DOHH2 (cell line): ENCODE results near the gene ELOB.

Experiments used
- H3F3A ChIP-seq: fragments of 200-600 bp; sonication (generic), shearing (Covaris generic); 2 replicates; pipeline ENCODE4 v1.6.0; 2016; ENCODE audit warnings: antibody characterized with exemption, mild to moderate bottlenecking; ENCODE audit not compliant: control insufficient read depth, insufficient read depth
- H3K27ac ChIP-seq: fragments of 200-600 bp; sonication (generic); 2 replicates; pipeline ENCODE4 v1.5.1; 2014; ENCODE audit warnings: low read depth, mild to moderate bottlenecking, low read length, moderate library complexity
- H3K27me3 ChIP-seq: fragments of 200-600 bp; sonication (generic); 2 replicates; pipeline ENCODE4 v1.6.1; 2014; ENCODE audit warnings: mild to moderate bottlenecking, low read length, mixed read lengths; ENCODE audit not compliant: control insufficient read depth
- H3K36me3 ChIP-seq: fragments of 200-600 bp; sonication (generic); 2 replicates; pipeline ENCODE4 v1.6.1; 2014; ENCODE audit warnings: mild to moderate bottlenecking, low read length, moderate library complexity, mixed read lengths; ENCODE audit not compliant: control insufficient read depth
- H3K4me1 ChIP-seq: fragments of 200-600 bp; sonication (generic); 2 replicates; pipeline ENCODE4 v1.6.1; 2014; ENCODE audit warnings: mild to moderate bottlenecking, low read length, mixed read lengths; ENCODE audit not compliant: control insufficient read depth
- H3K4me2 ChIP-seq: fragments of 200-600 bp; sonication (generic); 2 replicates; pipeline ENCODE4 v1.6.0; 2014; ENCODE audit warnings: mild to moderate bottlenecking, low read length, moderate library complexity
- H3K4me3 ChIP-seq: fragments of 200-600 bp; sonication (generic); 2 replicates; pipeline ENCODE4 v1.5.1; 2014; ENCODE audit warnings: mild to moderate bottlenecking, low read length, mixed read lengths
- H3K79me2 ChIP-seq: fragments of 200-600 bp; sonication (generic); 2 replicates; pipeline ENCODE4 v1.6.1; 2014; ENCODE audit warnings: mild to moderate bottlenecking, low read length, mixed read lengths; ENCODE audit not compliant: control insufficient read depth
- H3K9me2 ChIP-seq: fragments of 200-600 bp; sonication (generic); replicated peaks from 2 replicates; pipeline ENCODE4 v1.6.1; 2014; ENCODE audit warnings: mild to moderate bottlenecking, low read length, mixed read lengths; ENCODE audit not compliant: control insufficient read depth
- H3K9me3 ChIP-seq: fragments of 200-600 bp; sonication (generic); 2 replicates; pipeline ENCODE4 v1.6.1; 2014; ENCODE audit warnings: antibody characterized with exemption, low read length, mixed read lengths; ENCODE audit not compliant: control insufficient read depth, insufficient read depth
- H4K20me1 ChIP-seq: fragments of 200-600 bp; sonication (generic); 2 replicates; pipeline ENCODE4 v1.6.0; 2014; ENCODE audit warnings: low read depth, mild to moderate bottlenecking, antibody characterized with exemption, low read length, moderate library complexity; ENCODE audit not compliant: control insufficient read depth, insufficient read depth
- EZH2phosphoT487 ChIP-seq: fragments of 200-600 bp; sonication (generic); IDR thresholded peaks from 2 replicates; pipeline ENCODE4 v1.6.1; 2017; ENCODE audit warnings: borderline replicate concordance, mild to moderate bottlenecking, antibody characterized with exemption, low read length, moderate library complexity, mixed read lengths
- TF ChIP-seq, protein P1 (sequence below): fragments of 200-600 bp; sonication (generic); IDR thresholded peaks from one replicate; pipeline ENCODE4 v1.5.1; 2014; ENCODE audit warnings: antibody characterized with exemption, mild to moderate bottlenecking, low read depth, low read length; ENCODE audit not compliant: poor library complexity, severe bottlenecking

Gene ELOB

DNA sequence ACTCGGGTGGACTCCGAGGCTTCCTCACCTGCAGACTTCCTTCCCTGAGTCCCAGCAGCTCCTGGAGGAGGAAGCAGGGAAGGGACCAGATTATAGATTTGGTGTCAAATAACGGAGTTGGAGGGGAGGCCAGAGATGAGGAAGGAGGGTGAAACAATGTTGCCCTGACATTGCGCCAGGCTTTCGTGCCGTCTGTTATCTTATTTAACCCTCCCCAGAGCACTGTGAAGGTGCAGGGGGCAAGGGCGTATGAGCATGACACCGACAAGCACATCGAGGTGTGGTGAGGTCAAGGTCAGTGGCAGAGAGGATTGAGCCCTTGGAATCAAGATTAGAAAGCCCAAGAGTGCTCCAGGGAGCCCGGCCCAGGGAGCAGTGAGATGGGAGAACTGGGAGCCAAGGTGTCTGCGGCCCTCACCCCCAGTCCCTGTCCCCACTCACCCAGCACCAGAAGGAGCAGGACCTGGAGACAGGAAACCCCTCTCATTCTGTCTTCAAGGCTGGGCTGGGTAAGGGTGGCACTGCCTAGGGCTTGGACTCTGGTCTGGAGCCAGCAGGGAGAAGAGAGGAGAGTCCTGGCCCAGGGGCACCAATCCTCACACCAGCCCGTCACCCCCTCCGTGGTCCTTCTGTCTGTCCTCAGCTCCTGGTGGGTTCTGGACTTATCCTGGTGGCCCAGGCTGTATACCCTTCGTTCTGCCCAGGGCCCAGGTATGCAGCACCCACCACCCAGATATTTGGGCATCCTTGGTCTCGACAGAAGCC is 9.2 kb upstream of the ELOB start:
- no peaks in the 10 kb centered on the region for H3F3A ChIP-seq
- no peak overlapping the region for H3K4me2 ChIP-seq
- no peaks in the 10 kb centered on the region for H3K79me2 ChIP-seq
- H3K9me2 ChIP-seq = no peaks in the 10 kb centered on the region
- H3K4me3 ChIP-seq = no peak overlapping the region
- H3K27me3 ChIP-seq = peaks cover 23% of the 10 kb centered on the region
- peaks cover 7% of the 10 kb centered on the region; the same call in 1 of the 2 replicates for H3K4me1 ChIP-seq
- TF ChIP-seq, protein P1, sequence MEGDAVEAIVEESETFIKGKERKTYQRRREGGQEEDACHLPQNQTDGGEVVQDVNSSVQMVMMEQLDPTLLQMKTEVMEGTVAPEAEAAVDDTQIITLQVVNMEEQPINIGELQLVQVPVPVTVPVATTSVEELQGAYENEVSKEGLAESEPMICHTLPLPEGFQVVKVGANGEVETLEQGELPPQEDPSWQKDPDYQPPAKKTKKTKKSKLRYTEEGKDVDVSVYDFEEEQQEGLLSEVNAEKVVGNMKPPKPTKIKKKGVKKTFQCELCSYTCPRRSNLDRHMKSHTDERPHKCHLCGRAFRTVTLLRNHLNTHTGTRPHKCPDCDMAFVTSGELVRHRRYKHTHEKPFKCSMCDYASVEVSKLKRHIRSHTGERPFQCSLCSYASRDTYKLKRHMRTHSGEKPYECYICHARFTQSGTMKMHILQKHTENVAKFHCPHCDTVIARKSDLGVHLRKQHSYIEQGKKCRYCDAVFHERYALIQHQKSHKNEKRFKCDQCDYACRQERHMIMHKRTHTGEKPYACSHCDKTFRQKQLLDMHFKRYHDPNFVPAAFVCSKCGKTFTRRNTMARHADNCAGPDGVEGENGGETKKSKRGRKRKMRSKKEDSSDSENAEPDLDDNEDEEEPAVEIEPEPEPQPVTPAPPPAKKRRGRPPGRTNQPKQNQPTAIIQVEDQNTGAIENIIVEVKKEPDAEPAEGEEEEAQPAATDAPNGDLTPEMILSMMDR = no peak
- no peak for TF ChIP-seq EZH2phosphoT487
- H3K27ac ChIP-seq = no peak overlapping the region
- H4K20me1 ChIP-seq = no peaks in the 10 kb centered on the region
- no peaks in the 10 kb centered on the region for H3K36me3 ChIP-seq
- no peaks in the 10 kb centered on the region for H3K9me3 ChIP-seq

- Histone ChIP-seq H3K4me1 (peaks cover 7% of the 10 kb centered on the region; the same call in 1 of the 2 replicates), H3K9me3 (no peaks in the 10 kb centered on the region), H3K79me2 (no peaks in the 10 kb centered on the region), H3K27me3 (peaks cover 23% of the 10 kb centered on the region), H3F3A (peaks cover 4% of the 10 kb centered on the region; the same call in 1 of the 2 replicates), H4K20me1 (no peaks in the 10 kb centered on the region), H3K4me3 (peak overlapping the region; percentile 28; the same call in 1 of the 2 replicates), H3K9me2 (no peaks in the 10 kb centered on the region), H3K4me2 (peak overlapping the region; percentile 46), H3K27ac (no peak overlapping the region), H3K36me3 (no peaks in the 10 kb centered on the region)
- TF ChIP-seq, protein P1 = peak; percentile 50
- no peak for TF ChIP-seq EZH2phosphoT487
Observed at GRCh38 chr16:2785101-2785991, 8.3 kb upstream of the ELOB start.

GRCh38 chr16:2784358-2785100 is 7.4 kb upstream of the ELOB start:
- Histone ChIP-seq H3K79me2 (no peaks in the 10 kb centered on the region), H3K36me3 (no peaks in the 10 kb centered on the region), H3K4me3 (no peak overlapping the region; the same call in 1 of the 2 replicates), H3K4me1 (peaks cover 7% of the 10 kb centered on the region; the same call in 1 of the 2 replicates), H3K9me2 (no peaks in the 10 kb centered on the region), H3K4me2 (peak overlapping the region; percentile 46), H3K27me3 (peaks cover 23% of the 10 kb centered on the region), H3K27ac (no peak overlapping the region), H3K9me3 (no peaks in the 10 kb centered on the region), H4K20me1 (no peaks in the 10 kb centered on the region), H3F3A (peaks cover 4% of the 10 kb centered on the region; the same call in 1 of the 2 replicates)
- TF ChIP-seq, protein P1 = no peak
- TF ChIP-seq EZH2phosphoT487 = no peak
